T-helper 2 cell (primary cell): ENCODE measurements around the gene PACSIN2.
"Not testable (repeated sequence)": the region's sequence is repeated elsewhere in the genome, so short reads cannot be mapped to it uniquely, and the experiment has no call there.

Experiments
- DNase-seq, 5 experiments: peaks; one replicate each; pipeline versions ENCODE4 v3.0.0 to v3.0.0-alpha.2; 2012 to 2022
- total RNA-seq, 2 donors: gene quantifications; one replicate each; lab custom pipeline; 2026; lab: John Stamatoyannopoulos, UW

Gene PACSIN2
- 49.3 to 53.2 reads per million in 2 donors for total RNA-seq

DNA sequence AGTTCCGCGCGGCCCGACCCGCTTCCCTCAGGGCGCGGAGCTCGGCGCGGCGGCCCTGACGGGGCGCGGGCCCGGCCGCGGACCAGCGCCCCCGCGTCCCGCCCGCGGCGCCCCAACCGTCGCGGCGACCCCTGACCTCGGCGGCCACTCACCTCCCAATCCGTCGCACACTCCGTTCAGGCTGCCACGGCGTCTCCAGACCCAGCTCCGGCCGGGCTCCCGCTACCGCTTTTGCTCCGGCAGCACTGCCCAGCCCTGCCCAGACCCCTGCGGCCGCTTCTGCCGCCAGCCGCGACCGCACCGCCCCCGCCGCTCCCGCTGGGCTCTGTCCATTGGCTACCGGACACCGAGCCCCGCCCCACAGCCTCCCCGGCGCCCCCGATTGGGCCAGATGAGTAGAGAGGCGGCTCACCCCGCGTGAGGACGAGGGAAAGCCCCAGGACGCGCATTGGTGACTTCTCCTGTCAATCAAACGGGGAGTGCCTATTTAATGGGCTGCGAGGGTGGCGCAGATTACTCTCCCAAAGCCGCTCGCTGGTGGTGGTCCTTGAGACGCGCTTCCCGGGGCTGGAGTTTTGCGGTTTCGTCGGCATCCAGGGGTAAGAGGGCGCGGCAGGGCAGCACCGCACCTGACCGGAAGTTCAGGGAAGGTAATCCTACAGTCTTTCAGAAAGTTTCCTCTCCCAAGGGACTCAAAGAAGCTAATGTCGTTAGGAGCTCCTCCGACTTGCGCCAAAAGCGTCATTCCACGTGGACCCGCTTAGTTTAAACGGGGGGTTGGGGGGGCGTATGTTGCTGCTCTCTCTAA, at the start of gene PACSIN2:
Gene PACSIN2 (minus strand): TSS at position 281 of the 808 bp plus-strand sequence. CDS start 103,069 bp downstream, outside the sequence.
- peak; percentile 96 to 99 (median 99) for DNase-seq

DNA sequence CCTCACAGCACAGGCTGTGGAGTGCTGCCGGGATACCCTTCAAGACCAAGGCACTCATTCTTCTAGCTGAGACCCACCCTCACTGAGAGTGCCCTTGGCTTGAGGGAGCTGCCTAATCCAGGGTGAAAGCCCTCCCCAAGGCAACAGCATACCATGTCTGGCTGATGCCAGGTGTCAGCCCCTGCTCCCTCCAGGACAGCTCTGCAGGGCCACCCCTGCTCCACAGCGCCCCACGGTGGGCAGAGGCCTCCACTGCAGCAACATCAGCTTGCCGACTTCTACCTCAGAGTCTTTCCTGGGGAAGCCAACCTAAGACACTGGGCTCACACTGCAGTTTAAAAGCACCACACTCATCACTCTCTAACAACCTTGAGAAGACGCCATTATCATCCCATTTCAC, 45.2 kb upstream of the PACSIN2 start:
- DNase-seq, result peak in 3 of 5 experiments; percentile 19 to 49 (median 22)

GRCh38 chr22:43057641-43058040, 42.7 kb upstream of the PACSIN2 start:
- no peak for DNase-seq

DNA sequence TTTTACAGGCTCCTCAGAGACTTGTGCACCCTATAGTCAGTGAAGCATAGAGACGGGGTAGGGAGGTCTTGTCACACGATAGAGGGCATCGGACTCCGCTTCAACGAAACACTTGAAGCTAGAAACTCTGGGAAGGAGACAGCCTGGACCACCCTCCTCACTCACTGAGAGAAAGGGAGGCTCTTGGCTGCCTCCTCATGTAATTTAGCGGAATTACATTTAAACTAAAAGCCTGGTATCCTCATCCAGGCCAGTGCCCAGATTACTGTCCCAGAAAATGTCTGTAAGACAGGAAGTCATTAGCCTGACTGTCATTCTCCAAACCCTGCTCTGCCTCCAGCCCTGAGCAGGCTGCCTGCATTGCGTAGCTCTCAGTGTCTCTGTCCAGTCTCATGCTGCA, 38.2 kb upstream of the PACSIN2 start:
- DNase-seq, result no peak

GRCh38 chr22:43050995-43051394, 36.0 kb upstream of the PACSIN2 start:
- no peak for DNase-seq

DNA sequence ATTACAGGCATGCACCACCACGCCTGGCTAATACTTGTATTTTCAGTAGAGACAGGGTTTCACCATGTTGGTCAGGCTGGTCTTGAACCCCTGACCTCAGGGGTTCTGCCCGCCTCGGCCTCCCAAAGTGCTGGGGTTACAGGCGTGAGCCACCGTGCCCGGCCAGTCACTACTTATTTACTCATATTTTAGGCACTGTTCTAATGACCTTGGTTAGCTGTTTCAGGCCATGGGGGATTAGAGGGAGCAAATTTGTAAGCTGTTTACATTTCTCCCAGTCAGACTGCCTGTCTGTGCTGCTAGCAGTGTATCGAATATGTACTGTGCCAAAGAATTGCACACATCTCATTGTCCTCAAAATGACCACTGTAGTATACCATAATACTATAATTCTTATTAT, 32.7 kb upstream of the PACSIN2 start:
- DNase-seq, result no peak

- no peak for DNase-seq
Measured at GRCh38 chr22:43044290-43044712, 29.4 kb upstream of the PACSIN2 start.

DNA sequence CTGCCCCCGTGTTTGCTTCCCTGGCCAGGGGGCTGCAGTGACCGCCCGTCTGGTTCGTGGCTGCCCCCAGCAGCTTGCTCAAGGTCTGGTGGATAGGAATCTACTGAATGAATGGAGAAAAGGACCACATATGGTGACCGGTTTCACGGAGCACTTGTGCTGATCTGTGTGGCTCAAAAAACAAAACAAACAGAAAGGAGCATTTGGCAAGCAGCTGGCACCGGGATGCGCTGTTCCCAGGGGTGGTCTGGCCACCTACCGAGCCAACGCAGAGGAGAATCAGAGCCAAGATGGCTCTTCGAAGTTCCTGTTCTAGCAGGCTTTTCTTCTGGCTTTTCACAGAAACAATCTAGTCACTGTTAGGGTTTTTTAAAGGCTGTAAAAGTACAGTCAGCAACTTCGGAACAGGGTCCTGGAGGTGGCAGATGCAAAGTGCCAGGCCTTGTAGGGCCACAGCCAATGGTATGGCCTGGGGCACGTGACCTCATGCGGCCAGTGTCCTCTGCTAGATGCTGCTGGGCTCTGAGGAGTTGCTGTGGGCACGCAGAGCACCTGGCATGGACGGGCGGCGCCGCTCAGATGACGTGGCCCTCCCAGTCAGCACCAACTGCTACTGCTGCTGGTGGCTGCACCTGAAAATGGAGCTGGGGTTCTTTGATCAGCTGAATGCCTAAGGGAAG, 27.3 kb upstream of the PACSIN2 start:
- DNase-seq, result no peak

DNA sequence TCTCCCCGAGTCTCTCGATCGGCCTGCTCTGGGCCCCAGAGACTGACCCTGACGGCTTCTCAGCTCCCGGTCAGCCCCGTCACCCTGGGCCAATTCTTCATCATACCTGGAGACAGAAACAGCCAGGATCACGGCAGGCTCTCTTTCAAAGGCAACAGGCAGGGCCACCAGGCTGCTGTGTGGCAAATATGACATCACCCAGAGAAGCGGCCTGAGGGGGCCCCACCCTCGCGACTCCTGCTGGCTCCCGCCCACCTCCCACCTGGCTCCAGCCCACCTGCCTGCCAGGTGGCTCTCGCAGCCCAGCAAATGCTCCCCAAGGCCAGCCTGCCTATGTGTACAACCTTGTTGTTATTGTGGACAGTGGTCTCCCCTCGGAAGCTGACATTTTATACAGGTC, 24.9 kb upstream of the PACSIN2 start:
- no peak for DNase-seq

DNA sequence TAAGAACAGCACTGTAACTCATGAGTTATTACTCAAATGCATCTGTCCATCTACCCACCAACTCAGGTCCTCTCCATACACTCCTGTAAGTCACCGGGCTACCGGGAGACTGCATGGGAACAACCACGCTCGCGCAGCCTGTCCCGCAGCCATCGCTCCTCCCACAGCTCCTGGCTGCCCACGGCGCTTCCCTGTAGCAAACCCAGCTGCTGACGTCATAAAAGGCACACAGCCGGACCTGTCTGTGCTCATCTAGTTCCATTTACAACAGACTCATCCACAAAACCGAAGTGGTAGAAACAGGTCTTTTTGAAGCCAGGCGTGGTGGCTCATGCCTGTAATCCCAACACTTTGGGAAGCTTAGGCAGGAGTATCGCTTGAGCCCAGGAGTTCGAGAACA, 23.4 kb upstream of the PACSIN2 start:
- no peak for DNase-seq

GRCh38 chr22:43036282-43036829, 21.4 kb upstream of the PACSIN2 start:
- DNase-seq, result no peak

DNA sequence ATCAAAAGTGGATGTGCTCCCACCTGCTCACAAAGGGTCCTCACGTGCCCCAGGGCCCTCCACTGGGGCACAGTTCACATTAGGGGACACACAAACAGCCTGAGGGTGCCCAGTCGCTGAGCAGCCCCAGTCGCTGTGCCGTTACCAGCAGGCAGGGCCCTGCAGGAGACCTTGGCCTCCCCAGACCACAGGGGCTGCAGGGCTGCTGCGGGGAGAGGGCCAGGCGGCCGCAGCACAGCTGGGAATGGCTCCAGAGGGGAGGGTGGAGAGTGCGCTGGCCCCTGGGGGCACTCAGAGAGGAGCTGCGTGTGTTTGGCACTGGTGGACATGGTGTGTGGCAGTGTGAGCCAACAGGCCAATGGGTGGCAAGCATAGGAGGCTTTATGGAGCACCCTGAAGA, 20.3 kb upstream of the PACSIN2 start:
- DNase-seq, result no peak

DNA sequence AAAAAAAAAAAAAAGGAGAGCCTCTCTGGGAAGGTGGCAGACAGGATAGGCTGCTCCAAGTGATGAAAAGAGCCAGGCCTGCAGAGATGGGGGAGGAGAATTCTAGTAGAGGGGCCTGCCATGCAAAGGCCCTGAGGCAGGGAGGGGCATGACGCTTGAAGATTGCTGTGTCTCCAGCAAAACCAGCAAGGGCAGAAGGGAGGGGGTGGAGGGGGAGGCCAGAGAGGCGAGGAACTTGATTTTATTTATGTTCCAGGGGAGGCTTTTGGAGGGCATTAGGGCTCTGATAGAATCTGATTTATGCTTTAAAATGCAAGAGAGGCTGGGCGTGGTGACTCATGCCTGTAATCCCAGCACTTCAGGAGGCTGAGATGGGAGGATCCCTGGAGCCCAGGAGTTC, 16.7 kb upstream of the PACSIN2 start:
- no peak for DNase-seq

DNA sequence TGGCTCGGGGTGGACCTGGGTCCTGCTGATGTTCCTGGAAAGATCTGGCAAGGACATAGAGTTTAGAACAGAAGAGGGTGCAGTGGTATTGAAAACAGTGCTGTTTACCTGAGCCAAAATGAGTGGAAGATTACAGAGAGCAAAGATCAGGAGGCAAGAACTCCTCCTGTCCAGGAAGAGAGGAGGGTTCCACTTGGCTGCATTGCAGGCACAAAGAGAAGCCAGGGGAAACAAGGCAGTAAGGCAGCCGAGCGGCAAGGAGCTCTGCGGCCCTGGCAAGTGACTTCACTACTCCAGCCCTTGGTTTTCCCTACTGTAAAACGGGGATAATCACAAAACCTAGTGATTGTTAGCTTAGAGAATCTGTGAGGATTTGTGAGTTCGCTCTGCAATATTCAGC, 3.7 kb upstream of the PACSIN2 start:
- no peak for DNase-seq

- no peak for DNase-seq
Measured at GRCh38 chr22:43017525-43018460, 2.8 kb upstream of the PACSIN2 start.

DNA sequence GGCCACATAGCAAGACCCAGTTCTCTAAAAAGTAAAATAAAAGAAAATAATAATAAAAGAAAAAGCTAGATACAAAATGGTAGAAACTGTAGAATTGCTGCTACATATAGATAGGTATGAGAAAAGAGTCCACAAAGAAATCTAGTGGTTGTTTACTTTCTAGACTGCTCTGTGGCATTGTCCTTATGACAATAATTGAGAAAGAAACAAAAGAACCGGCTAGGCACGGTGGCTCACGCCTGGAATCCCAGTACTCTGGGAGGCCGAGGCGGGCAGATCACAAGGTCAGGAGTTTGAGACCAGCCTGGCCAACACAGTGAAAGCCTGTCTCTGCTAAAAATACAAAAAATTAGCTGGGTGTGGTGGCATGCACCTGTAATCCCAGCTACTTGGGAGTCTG, 1.2 kb upstream of the PACSIN2 start:
- not testable (repeated sequence) for DNase-seq

GRCh38 chr22:43015677-43016042, 711 bp upstream of the PACSIN2 start:
- DNase-seq, result no peak

- peak in 4 of 5 experiments; percentile 20 to 49 (median 43) for DNase-seq
Measured at GRCh38 chr22:43014316-43014868, 557 bp downstream of the PACSIN2 start.

GRCh38 chr22:43013355-43014315, 1.3 kb downstream of the PACSIN2 start:
- no peak for DNase-seq

DNA sequence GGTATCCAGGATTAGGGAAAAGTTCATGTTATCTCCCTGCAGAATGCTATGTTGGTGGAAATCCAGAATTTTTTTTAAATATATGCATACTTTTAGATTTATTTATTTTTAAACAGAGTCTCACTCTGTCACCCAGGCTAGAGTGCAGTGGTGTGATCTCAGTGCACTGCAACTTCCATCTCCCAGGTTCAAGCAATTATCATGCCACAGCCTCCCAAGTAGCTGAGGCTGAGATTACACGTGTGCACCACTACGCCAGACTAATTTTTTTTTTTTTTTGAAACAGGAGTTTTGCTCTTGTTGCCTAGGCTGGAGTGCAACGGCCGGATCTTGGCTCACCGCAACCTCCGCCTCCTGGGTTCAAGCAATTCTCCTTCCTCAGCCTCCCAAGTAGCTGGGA, 2.6 kb downstream of the PACSIN2 start:
- no peak for DNase-seq

GRCh38 chr22:43011079-43011478, 3.9 kb downstream of the PACSIN2 start:
- DNase-seq, result no peak
